Fibroblast of lung (primary cell): ENCODE measurements around the gene LARP4B.

Source experiments
- EZH2 ChIP-seq: IDR thresholded peaks from 2 replicates; pipeline ENCODE4 v1.5.1; 2012; ENCODE audit warnings: low read length, control low read depth, mild to moderate bottlenecking; ENCODE audit errors: missing control alignments
- TF ChIP-seq, protein P1 (sequence below), 2 donors: IDR thresholded peaks in 1 of 2; conservative IDR thresholded peaks in 1 of 2; 1 replicate in 1 of 2; 2 replicates in 1 of 2; pipeline ENCODE4 v1.5.1; 2011 to 2012; ENCODE audit warnings: low read length in 2 of 2, control low read depth in 1 of 2, inconsistent platforms in 1 of 2, low read depth in 1 of 2, mild to moderate bottlenecking in 1 of 2

DNA sequence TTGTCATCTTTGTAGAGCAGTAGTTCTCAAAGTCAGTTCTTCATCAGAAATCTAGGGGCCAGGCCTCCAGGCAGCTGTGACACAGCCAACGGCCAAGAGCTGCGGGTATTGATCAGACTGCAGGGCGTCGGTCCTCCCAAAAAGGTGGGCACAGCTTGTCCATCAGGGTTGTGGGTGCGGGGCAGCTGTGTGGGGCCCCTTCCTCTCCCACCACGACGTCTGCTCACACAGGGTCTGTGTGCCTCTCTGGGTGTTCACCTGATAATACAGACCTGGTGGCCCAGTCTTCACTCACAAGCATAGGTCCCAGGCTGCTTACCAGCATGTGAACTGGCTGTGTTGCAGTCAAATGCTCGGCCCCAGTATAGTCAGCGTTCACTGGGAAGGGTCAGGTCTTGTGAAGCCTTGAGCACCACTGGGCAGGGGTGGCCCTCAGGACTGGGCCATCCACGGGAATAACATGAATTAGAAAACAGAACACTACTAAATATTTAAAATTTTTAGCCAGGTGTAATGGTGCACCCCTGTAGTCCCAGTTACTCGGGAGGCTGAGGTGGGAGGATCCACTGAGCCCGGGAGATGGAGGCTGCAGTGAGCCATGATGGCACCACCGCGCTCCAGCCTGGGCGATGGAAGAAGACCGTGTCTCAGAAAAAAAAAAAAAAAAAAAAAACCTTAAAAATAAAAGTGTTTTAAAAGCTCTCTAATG is 139.3 kb downstream of the LARP4B start:
- TF ChIP-seq, protein P1, sequence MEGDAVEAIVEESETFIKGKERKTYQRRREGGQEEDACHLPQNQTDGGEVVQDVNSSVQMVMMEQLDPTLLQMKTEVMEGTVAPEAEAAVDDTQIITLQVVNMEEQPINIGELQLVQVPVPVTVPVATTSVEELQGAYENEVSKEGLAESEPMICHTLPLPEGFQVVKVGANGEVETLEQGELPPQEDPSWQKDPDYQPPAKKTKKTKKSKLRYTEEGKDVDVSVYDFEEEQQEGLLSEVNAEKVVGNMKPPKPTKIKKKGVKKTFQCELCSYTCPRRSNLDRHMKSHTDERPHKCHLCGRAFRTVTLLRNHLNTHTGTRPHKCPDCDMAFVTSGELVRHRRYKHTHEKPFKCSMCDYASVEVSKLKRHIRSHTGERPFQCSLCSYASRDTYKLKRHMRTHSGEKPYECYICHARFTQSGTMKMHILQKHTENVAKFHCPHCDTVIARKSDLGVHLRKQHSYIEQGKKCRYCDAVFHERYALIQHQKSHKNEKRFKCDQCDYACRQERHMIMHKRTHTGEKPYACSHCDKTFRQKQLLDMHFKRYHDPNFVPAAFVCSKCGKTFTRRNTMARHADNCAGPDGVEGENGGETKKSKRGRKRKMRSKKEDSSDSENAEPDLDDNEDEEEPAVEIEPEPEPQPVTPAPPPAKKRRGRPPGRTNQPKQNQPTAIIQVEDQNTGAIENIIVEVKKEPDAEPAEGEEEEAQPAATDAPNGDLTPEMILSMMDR (conservative IDR thresholded peaks at IDR 0.05 in 1 of 2, IDR thresholded peaks at IDR 0.05 in 1 of 2; ENCODE audit: low read depth in 1 of 2, low read length in 2 of 2) = no peak
- TF ChIP-seq EZH2 = no peak
